IMR-90 (cell line): ENCODE results near the gene GABRE. TPM values are rescaled to one million over a fixed set of nuclear protein-coding genes. Genes with fewer than 3 reads are reported as not detected.

Experiments used
- ATAC-seq: fragments of 200-7000 bp; cut with Tn5 transposase; 2 replicates; pipeline ENCODE4 v1.9.1; 2020; ENCODE audit warnings: low read depth, mild to moderate bottlenecking, moderate library complexity
- BruUV-seq: library from RNA; stranded (reverse); fragments of 400-500 nt; replicated peaks from 2 replicates; lab custom pipeline; 2021; lab: Mats Ljungman, UMichigan
- CTCF ChIA-PET: fragments of 300-600 bp; formaldehyde crosslinking; extraction: SDS; loops from one replicate; lab custom pipeline; 2021; ENCODE audit warnings: antibody characterized with exemption; lab: Yijun Ruan, JAX
- POLR2A ChIA-PET: fragments of 300-600 bp; sonication (Branson Sonifier 250); formaldehyde crosslinking; loops from one replicate; lab custom pipeline; 2022; ENCODE audit warnings: antibody characterized with exemption; ENCODE audit not compliant: unreplicated experiment; lab: Charles Lee
- DNase-seq: peaks from one replicate; pipeline ENCODE4 v3.0.0; 2013
- H2AFZ ChIP-seq: replicated peaks from 2 replicates; pipeline ENCODE3; 2013; ENCODE audit warnings: low read length, mild to moderate bottlenecking; ENCODE audit not compliant: poor library complexity
- H2AK5ac ChIP-seq: 2 replicates; pipeline ENCODE4 v1.6.1; 2013; ENCODE audit warnings: low read depth, low read length, inconsistent platforms
- H2AK9ac ChIP-seq: replicated peaks from 2 replicates; pipeline ENCODE3; 2013; ENCODE audit warnings: mild to moderate bottlenecking, low read depth, low read length, moderate library complexity; ENCODE audit not compliant: poor library complexity
- H2BK120ac ChIP-seq: 2 replicates; pipeline ENCODE4 v1.6.1; 2013; ENCODE audit warnings: low read depth, low read length, inconsistent platforms
- H2BK15ac ChIP-seq: 3 replicates; pipeline ENCODE4 v1.6.1; 2013; ENCODE audit warnings: low read depth, low read length, inconsistent platforms
- H2BK20ac ChIP-seq: 2 replicates; pipeline ENCODE4 v1.6.1; 2013; ENCODE audit warnings: low read depth, mild to moderate bottlenecking, inconsistent platforms, low read length, moderate library complexity
- H2BK5ac ChIP-seq: 2 replicates; pipeline ENCODE4 v1.6.1; 2013; ENCODE audit warnings: mild to moderate bottlenecking, low read depth, low read length, inconsistent platforms; ENCODE audit not compliant: poor library complexity, severe bottlenecking
- H3K14ac ChIP-seq: replicated peaks from 2 replicates; pipeline ENCODE4 v1.6.1; 2013; ENCODE audit warnings: low read depth, low read length, inconsistent platforms
- H3K18ac ChIP-seq: 2 replicates; pipeline ENCODE4 v1.6.1; 2013; ENCODE audit warnings: low read depth, low read length, control low read depth
- H3K23ac ChIP-seq: 2 replicates; pipeline ENCODE4 v1.6.1; 2013; ENCODE audit warnings: low read depth, low read length, inconsistent platforms
- H3K27ac ChIP-seq: 2 replicates; pipeline ENCODE4 v1.5.1; 2013; ENCODE audit warnings: mild to moderate bottlenecking, control low read depth, low read length; ENCODE audit not compliant: insufficient read depth
- H3K27me3 ChIP-seq: 2 replicates; pipeline ENCODE4 v1.6.1; 2013; ENCODE audit warnings: low read length; ENCODE audit not compliant: control insufficient read depth, insufficient read depth
- H3K36me3 ChIP-seq: 2 replicates; pipeline ENCODE4 v1.6.1; 2013; ENCODE audit warnings: low read length, mixed read lengths; ENCODE audit not compliant: control insufficient read depth, insufficient read depth
- H3K4ac ChIP-seq: 2 replicates; pipeline ENCODE4 v1.6.1; 2013; ENCODE audit warnings: low read depth, low read length, inconsistent platforms
- H3K4me1 ChIP-seq: 2 replicates; pipeline ENCODE4 v1.6.1; 2013; ENCODE audit warnings: low read length, mixed read lengths; ENCODE audit not compliant: control insufficient read depth, insufficient read depth
- H3K4me2 ChIP-seq: 2 replicates; pipeline ENCODE4 v1.6.1; 2013; ENCODE audit warnings: low read depth, mild to moderate bottlenecking, control low read depth, low read length, moderate library complexity
- H3K4me3 ChIP-seq: 2 replicates; pipeline ENCODE4 v1.5.1; 2013; ENCODE audit warnings: low read depth, mild to moderate bottlenecking, control low read depth, low read length, moderate library complexity; ENCODE audit not compliant: insufficient read depth
- H3K56ac ChIP-seq: 2 replicates; pipeline ENCODE4 v1.6.1; 2013; ENCODE audit warnings: low read length, inconsistent platforms; ENCODE audit not compliant: insufficient read depth; ENCODE audit errors: extremely low read depth
- H3K79me1 ChIP-seq, 2 experiments: 2 replicates each; pipeline ENCODE4 v1.6.1; 2013; ENCODE audit warnings: low read length in 2 of 2, inconsistent platforms in 1 of 2, low read depth in 1 of 2
- H3K9ac ChIP-seq: 2 replicates; pipeline ENCODE4 v1.6.1; 2013; ENCODE audit warnings: low read depth, low read length, control low read depth
- H3K9me1 ChIP-seq: 2 replicates; pipeline ENCODE4 v1.6.1; 2013; ENCODE audit warnings: low read length, inconsistent platforms; ENCODE audit not compliant: insufficient read depth
- H3K9me3 ChIP-seq: 2 replicates; pipeline ENCODE4 v1.6.1; 2013; ENCODE audit warnings: low read length; ENCODE audit not compliant: control insufficient read depth, insufficient read depth
- H4K20me1 ChIP-seq: 2 replicates; pipeline ENCODE4 v1.6.1; 2013; ENCODE audit warnings: low read length, inconsistent platforms; ENCODE audit not compliant: insufficient read depth
- H4K5ac ChIP-seq: 2 replicates; pipeline ENCODE4 v1.6.1; 2013; ENCODE audit warnings: mild to moderate bottlenecking, low read depth, low read length, control low read depth
- H4K8ac ChIP-seq, 2 experiments: 2 replicates each; pipeline ENCODE4 v1.6.1; 2013; ENCODE audit warnings: low read depth in 2 of 2, low read length in 2 of 2, control low read depth in 1 of 2, inconsistent platforms in 1 of 2
- H4K91ac ChIP-seq: 2 replicates; pipeline ENCODE4 v1.6.1; 2013; ENCODE audit warnings: low read depth, low read length, inconsistent platforms; ENCODE audit not compliant: insufficient read depth
- BHLHE40 ChIP-seq: fragments of 150-350 bp; IDR thresholded peaks from 2 replicates; pipeline ENCODE4 v1.6.1; 2016; ENCODE audit warnings: mild to moderate bottlenecking, low read depth, low read length
- CEBPB ChIP-seq: IDR thresholded peaks from 2 replicates; pipeline ENCODE4 v1.6.1; 2012; ENCODE audit warnings: low read depth, low read length, improper control_type of control experiment
- CHD1 ChIP-seq: IDR thresholded peaks from 2 replicates; pipeline ENCODE4 v1.6.1; 2012; ENCODE audit warnings: low read depth, low read length, improper control_type of control experiment
- CTCF ChIP-seq: conservative IDR thresholded peaks from 2 replicates; pipeline ENCODE4 v1.5.1; 2012; ENCODE audit warnings: mild to moderate bottlenecking, low read depth, low read length, improper control_type of control experiment
- ELK1 ChIP-seq: fragments of 150-350 bp; IDR thresholded peaks from 2 replicates; pipeline ENCODE4 v1.6.1; 2016; ENCODE audit warnings: low read depth, mild to moderate bottlenecking, low read length, moderate library complexity, borderline replicate concordance
- MAFK ChIP-seq: IDR thresholded peaks from 2 replicates; pipeline ENCODE4 v1.6.1; 2012; ENCODE audit warnings: low read depth, low read length, improper control_type of control experiment
- MAZ ChIP-seq: IDR thresholded peaks from 2 replicates; pipeline ENCODE4 v1.6.1; 2012; ENCODE audit warnings: low read depth, mild to moderate bottlenecking, low read length, improper control_type of control experiment, moderate library complexity, borderline replicate concordance
- NFE2L2 ChIP-seq: fragments of 150-350 bp; IDR thresholded peaks from 2 replicates; pipeline ENCODE4 v1.6.1; 2016; ENCODE audit warnings: low read depth, mild to moderate bottlenecking, low read length
- POLR2A ChIP-seq: IDR thresholded peaks from 2 replicates; pipeline ENCODE4 v1.6.1; 2012; ENCODE audit warnings: mild to moderate bottlenecking, low read depth, low read length
- RCOR1 ChIP-seq: IDR thresholded peaks from 2 replicates; pipeline ENCODE4 v1.6.1; 2012; ENCODE audit warnings: mild to moderate bottlenecking, low read length, improper control_type of control experiment; ENCODE audit not compliant: insufficient replicate concordance
- RFX5 ChIP-seq: IDR thresholded peaks from 2 replicates; pipeline ENCODE4 v1.8.0; 2012; ENCODE audit warnings: low read depth, mild to moderate bottlenecking, low read length, moderate library complexity
- SMC3 ChIP-seq: fragments of 150-350 bp; IDR thresholded peaks from 2 replicates; pipeline ENCODE4 v1.6.1; 2016; ENCODE audit warnings: low read depth, mild to moderate bottlenecking, antibody characterized with exemption, low read length, moderate library complexity
- dilution Hi-C: fragments of 300-500 bp; cut with HindIII; formaldehyde crosslinking; loops from one replicate; pipeline ENCODE4 v1.14.3; 2018; ENCODE audit warnings: low sequenced_read_pairs; ENCODE audit not compliant: unreplicated experiment
- in situ Hi-C: fragments of 300-500 bp; cut with MboI; formaldehyde crosslinking; loops from 3 replicates; pipeline ENCODE4 v1.14.3; 2019; ENCODE audit warnings: low sequenced_read_pairs, inconsistent platforms, mixed read lengths
- intact Hi-C: fragments of 100-400 bp; cut with micrococcal nuclease; formaldehyde crosslinking; loops from 2 replicates; pipeline ENCODE4 v1.10.0; 2022
- polyA plus RNA-seq, 3 experiments: library from polyadenylated mRNA; depleted of rRNA; stranded (reverse); fragments of >200 nt; gene quantifications; 2 replicates each; pipeline ENCODE4 v1.2.3, GENCODE V29; 2012; ENCODE audit warnings: low replicate concordance in 1 of 3
- total RNA-seq: library from RNA; depleted of rRNA; stranded (reverse); fragments of >200 nt; gene quantifications from 2 replicates; pipeline ENCODE4 v1.2.3, GENCODE V29; 2012

GABRE gene
- total and polyA plus RNA-seq, 2 of the 4 experiments (the other 2 are of a cell fraction), result 1.3 to 1.6 TPM

GRCh38 chrX:151983186-151983585 lies 8.7 kb upstream of the GABRE start:
- Histone ChIP-seq H2BK120ac (no peak overlapping the region), H3K36me3 (no peaks in the 10 kb centered on the region), H3K18ac (no peak overlapping the region), H3K4me2 (no peak overlapping the region), H4K8ac (no peak overlapping the region), H3K4me3 (no peak overlapping the region), H3K9me3 (peaks cover 6% of the 10 kb centered on the region; the same call in 1 of the 2 replicates), H3K56ac (no peak overlapping the region), H2BK15ac (no peak overlapping the region), H3K79me1 (no peaks in the 10 kb centered on the region), H2AFZ (no peak overlapping the region), H2BK5ac (no peak overlapping the region), H3K27ac (no peak overlapping the region), H3K9me1 (no peaks in the 10 kb centered on the region), H2AK5ac (no peak overlapping the region), H4K91ac (no peak overlapping the region), H3K27me3 (no peaks in the 10 kb centered on the region), H4K5ac (no peak overlapping the region), H2BK20ac (no peak overlapping the region), H4K20me1 (no peaks in the 10 kb centered on the region), H3K4me1 (no peaks in the 10 kb centered on the region; the same call in 1 of the 2 replicates), H3K23ac (no peak overlapping the region), H2AK9ac (no peak overlapping the region), H3K4ac (no peak overlapping the region), H3K14ac (no peak overlapping the region), H3K9ac (no peak overlapping the region)
- ChIA-PET POLR2A (no interaction called here), CTCF (no interaction called here)
- in situ Hi-C loops, result no loop called here
- BruUV-seq, result no TSS peak
- no peak for TF ChIP-seq MAZ
- TF ChIP-seq ELK1, result no peak
- no peak for TF ChIP-seq SMC3
- TF ChIP-seq BHLHE40, result no peak
- no peak for TF ChIP-seq CHD1
- TF ChIP-seq CEBPB, result no peak
- TF ChIP-seq POLR2A, result no peak
- no peak for TF ChIP-seq RFX5
- no peak for TF ChIP-seq CTCF
- no peak for TF ChIP-seq NFE2L2
- no peak for TF ChIP-seq MAFK
- no peak for TF ChIP-seq RCOR1
- intact Hi-C loops, result no loop called here
- dilution Hi-C loops, result no loop called here
- DNase-seq (no peak), ATAC-seq (no peak)
